Ectodermal cell (in vitro differentiated cells): ENCODE measurements around the gene UVRAG.

Experiments used
- H3K27ac ChIP-seq: 2 replicates; pipeline ENCODE4 v1.7.0; 2013; ENCODE audit warnings: mild to moderate bottlenecking, low read depth, low read length; ENCODE audit not compliant: insufficient read depth, poor library complexity, severe bottlenecking
- H3K27me3 ChIP-seq: 2 replicates; pipeline ENCODE4 v1.7.0; 2013; ENCODE audit warnings: mild to moderate bottlenecking, low read length; ENCODE audit not compliant: insufficient read depth, control insufficient read depth, poor library complexity, severe bottlenecking
- H3K36me3 ChIP-seq: one replicate; pipeline ENCODE4 v1.7.0; 2013; ENCODE audit warnings: low read length; ENCODE audit not compliant: control insufficient read depth, insufficient read depth
- H3K4me1 ChIP-seq: one replicate; pipeline ENCODE4 v1.7.0; 2013; ENCODE audit warnings: low read length; ENCODE audit not compliant: control insufficient read depth, insufficient read depth
- H3K4me3 ChIP-seq: 2 replicates; pipeline ENCODE4 v1.7.0; 2013; ENCODE audit warnings: low read depth, low read length, control low read depth; ENCODE audit not compliant: insufficient read depth
- H3K9me3 ChIP-seq: 2 replicates; pipeline ENCODE4 v1.7.0; 2013; ENCODE audit warnings: mild to moderate bottlenecking, low read length, moderate library complexity; ENCODE audit not compliant: control insufficient read depth
- WGBS, 2 experiments: methylation state at CpG; one replicate each; pipeline ENCODE4 v1.1.7; 2013; ENCODE audit warnings: missing lambda C conversion rate in 2 of 2; 5-methylcytosine and 5-hydroxymethylcytosine counted together

UVRAG gene

GRCh38 chr11:75773595-75774353 lies 41.2 kb upstream of the UVRAG start:
- Histone ChIP-seq H3K4me1 (peaks cover 7% of the 10 kb centered on the region), H3K9me3 (no peaks in the 10 kb centered on the region), H3K27me3 (peaks cover 26% of the 10 kb centered on the region), H3K4me3 (no peak overlapping the region), H3K27ac (no peak overlapping the region), H3K36me3 (no peaks in the 10 kb centered on the region)
- WGBS, 2 experiments: 93 to 94% methylated on average over 5 of the region's 5 CpGs

- H3K27me3 ChIP-seq: peaks cover 13% of the 10 kb centered on the region
- H3K36me3 ChIP-seq: no peaks in the 10 kb centered on the region
- WGBS, 2 experiments: 70 to 79% methylated on average over 3 of the region's 3 CpGs
- H3K4me1 ChIP-seq: no peaks in the 10 kb centered on the region
- no peak overlapping the region for H3K4me3 ChIP-seq
- no peaks in the 10 kb centered on the region for H3K9me3 ChIP-seq
- H3K27ac ChIP-seq: no peak overlapping the region
These were observed 40.0 kb upstream of the UVRAG start for GRCh38 chr11:75775056-75775455.

- no peak overlapping the region for H3K27ac ChIP-seq
- no peaks in the 10 kb centered on the region for H3K4me1 ChIP-seq
- no peak overlapping the region for H3K4me3 ChIP-seq
- H3K36me3 ChIP-seq: no peaks in the 10 kb centered on the region
- 92 to 94% methylated on average over 4 of the region's 4 CpGs for WGBS, 2 experiments
- H3K9me3 ChIP-seq: no peaks in the 10 kb centered on the region
- H3K27me3 ChIP-seq: no peaks in the 10 kb centered on the region
These were observed 38.5 kb upstream of the UVRAG start for GRCh38 chr11:75776546-75776945.

GRCh38 chr11:75777461-75778110 lies 37.4 kb upstream of the UVRAG start:
- Histone ChIP-seq H3K36me3 (no peaks in the 10 kb centered on the region), H3K27ac (no peak overlapping the region)
- 94 to 97% methylated on average over 13 of the region's 13 CpGs for WGBS, 2 experiments

GRCh38 chr11:75778962-75779361 lies 36.0 kb upstream of the UVRAG start:
- H3K9me3 ChIP-seq: no peaks in the 10 kb centered on the region
- H3K4me1 ChIP-seq: no peaks in the 10 kb centered on the region
- no peaks in the 10 kb centered on the region for H3K36me3 ChIP-seq
- H3K4me3 ChIP-seq: no peak overlapping the region
- no peak overlapping the region for H3K27ac ChIP-seq
- no peaks in the 10 kb centered on the region for H3K27me3 ChIP-seq
- 92 to 96% methylated on average over 5 of the region's 5 CpGs for WGBS, 2 experiments

More at GRCh38 chr11:75777461-75778110, 37.4 kb upstream of the UVRAG start:
- Histone ChIP-seq H3K4me3 (no peak overlapping the region), H3K9me3 (no peaks in the 10 kb centered on the region), H3K4me1 (no peaks in the 10 kb centered on the region), H3K27me3 (no peaks in the 10 kb centered on the region)

- H3K4me3 ChIP-seq: no peak overlapping the region
- WGBS, 2 experiments: 95% methylated on average over 2 of the region's 2 CpGs
These were observed 35.0 kb upstream of the UVRAG start for GRCh38 chr11:75779960-75780359.

GRCh38 chr11:75780888-75781287 lies 34.1 kb upstream of the UVRAG start:
- no peaks in the 10 kb centered on the region for H3K4me1 ChIP-seq
- H3K27ac ChIP-seq: no peak overlapping the region
- H3K36me3 ChIP-seq: no peaks in the 10 kb centered on the region
- H3K4me3 ChIP-seq: no peak overlapping the region
- no peaks in the 10 kb centered on the region for H3K27me3 ChIP-seq
- no peaks in the 10 kb centered on the region for H3K9me3 ChIP-seq
- 90 to 95% methylated on average over 3 of the region's 3 CpGs for WGBS, 2 experiments

More at GRCh38 chr11:75779960-75780359, 35.0 kb upstream of the UVRAG start:
- Histone ChIP-seq H3K36me3 (no peaks in the 10 kb centered on the region), H3K4me1 (no peaks in the 10 kb centered on the region), H3K9me3 (no peaks in the 10 kb centered on the region), H3K27ac (no peak overlapping the region), H3K27me3 (no peaks in the 10 kb centered on the region)

- Histone ChIP-seq H3K9me3 (no peaks in the 10 kb centered on the region), H3K4me3 (no peak overlapping the region), H3K27me3 (no peaks in the 10 kb centered on the region), H3K4me1 (no peaks in the 10 kb centered on the region), H3K36me3 (no peaks in the 10 kb centered on the region), H3K27ac (no peak overlapping the region)
- 93 to 96% methylated on average over 7 of the region's 7 CpGs for WGBS, 2 experiments
These were observed 33.7 kb upstream of the UVRAG start for GRCh38 chr11:75781296-75781695.

- WGBS, 2 experiments: 93 to 97% methylated on average over 9 of the region's 9 CpGs
- no peaks in the 10 kb centered on the region for H3K9me3 ChIP-seq
- H3K27ac ChIP-seq: no peak overlapping the region
- no peaks in the 10 kb centered on the region for H3K4me1 ChIP-seq
- H3K4me3 ChIP-seq: no peak overlapping the region
- H3K36me3 ChIP-seq: no peaks in the 10 kb centered on the region
- no peaks in the 10 kb centered on the region for H3K27me3 ChIP-seq
These were observed 33.2 kb upstream of the UVRAG start for GRCh38 chr11:75781831-75782230.

GRCh38 chr11:75782540-75783263 lies 32.3 kb upstream of the UVRAG start:
- no peaks in the 10 kb centered on the region for H3K27me3 ChIP-seq
- no peak overlapping the region for H3K27ac ChIP-seq
- H3K4me3 ChIP-seq: no peak overlapping the region
- H3K36me3 ChIP-seq: no peaks in the 10 kb centered on the region
- WGBS, 2 experiments: 93 to 96% methylated on average over 4 of the region's 4 CpGs
- no peaks in the 10 kb centered on the region for H3K4me1 ChIP-seq
- no peaks in the 10 kb centered on the region for H3K9me3 ChIP-seq
